Measurements from ENCODE around the gene ENO2.

ENO2 gene

GRCh38 chr12:6966351-6966750 lies 52.0 kb downstream of the ENO2 start:
- H3K9me3 ChIP-seq (ENCODE audit: insufficient read depth, low read depth, low read length) = no peaks in the 10 kb centered on the region
- peaks cover 13% of the 10 kb centered on the region for H3F3A ChIP-seq (ENCODE audit: low read depth)
- H3K79me2 ChIP-seq (ENCODE audit: insufficient read depth, low read length) = peaks cover 42% of the 10 kb centered on the region
- peaks cover 17% of the 10 kb centered on the region for H4K20me1 ChIP-seq (ENCODE audit: insufficient read depth, low read length, poor library complexity, severe bottlenecking)
- no peaks in the 10 kb centered on the region for H3K27me3 ChIP-seq (ENCODE audit: insufficient read depth, low read length, poor library complexity, severe bottlenecking)
- H3K4me3 ChIP-seq (ENCODE audit: low read length, poor library complexity, severe bottlenecking) = no peak overlapping the region
- no peak overlapping the region for H2AFZ ChIP-seq (ENCODE audit: low read length)
- TF ChIP-seq EZH2phosphoT487 (IDR thresholded peaks at IDR 0.05; ENCODE audit: borderline replicate concordance) (no peak), CTCF (conservative IDR thresholded peaks at IDR 0.05; ENCODE audit: low read length) (no peak)
- peaks cover 30% of the 10 kb centered on the region; the same call in 1 of the 2 replicates for H3K36me3 ChIP-seq (ENCODE audit: insufficient read depth, low read length)
- H3K4me1 ChIP-seq (ENCODE audit: insufficient read depth, low read length, poor library complexity, severe bottlenecking) = peaks cover 32% of the 10 kb centered on the region
- H3K4me2 ChIP-seq (ENCODE audit: low read depth, low read length, poor library complexity, severe bottlenecking) = no peak overlapping the region
- no peak overlapping the region for H3K9ac ChIP-seq (ENCODE audit: low read depth, low read length, poor library complexity, severe bottlenecking)
- H3K9me2 ChIP-seq (replicated peaks; ENCODE audit: low read depth, low read length) = no peaks in the 10 kb centered on the region

GRCh38 chr12:6967651-6968100 lies 53.3 kb downstream of the ENO2 start:
- H3K9me2 ChIP-seq (replicated peaks; ENCODE audit: low read depth, low read length) = no peaks in the 10 kb centered on the region
- peaks cover 27% of the 10 kb centered on the region; the same call in 1 of the 2 replicates for H3K36me3 ChIP-seq (ENCODE audit: insufficient read depth, low read length)
- H3K9ac ChIP-seq (ENCODE audit: low read depth, low read length, poor library complexity, severe bottlenecking) = no peak overlapping the region
- no peaks in the 10 kb centered on the region for H3K27me3 ChIP-seq (ENCODE audit: insufficient read depth, low read length, poor library complexity, severe bottlenecking)
- H3K4me1 ChIP-seq (ENCODE audit: insufficient read depth, low read length, poor library complexity, severe bottlenecking) = peaks cover 34% of the 10 kb centered on the region
- no peak overlapping the region for H3K4me3 ChIP-seq (ENCODE audit: low read length, poor library complexity, severe bottlenecking)
- peaks cover 56% of the 10 kb centered on the region for H3K79me2 ChIP-seq (ENCODE audit: insufficient read depth, low read length)
- H3K4me2 ChIP-seq (ENCODE audit: low read depth, low read length, poor library complexity, severe bottlenecking) = peak overlapping the region; percentile 99
- peaks cover 17% of the 10 kb centered on the region for H4K20me1 ChIP-seq (ENCODE audit: insufficient read depth, low read length, poor library complexity, severe bottlenecking)
- TF ChIP-seq CTCF (conservative IDR thresholded peaks at IDR 0.05; ENCODE audit: low read length) = no peak
- no peak for TF ChIP-seq EZH2phosphoT487 (IDR thresholded peaks at IDR 0.05; ENCODE audit: borderline replicate concordance)
- peaks cover 13% of the 10 kb centered on the region for H3F3A ChIP-seq (ENCODE audit: low read depth)
- H3K9me3 ChIP-seq (ENCODE audit: insufficient read depth, low read depth, low read length) = no peaks in the 10 kb centered on the region
- no peak overlapping the region for H2AFZ ChIP-seq (ENCODE audit: low read length)

- peaks cover 34% of the 10 kb centered on the region for H3K4me1 ChIP-seq (ENCODE audit: insufficient read depth, low read length, poor library complexity, severe bottlenecking)
- H3K79me2 ChIP-seq (ENCODE audit: insufficient read depth, low read length) = peaks cover 62% of the 10 kb centered on the region
- H3K27me3 ChIP-seq (ENCODE audit: insufficient read depth, low read length, poor library complexity, severe bottlenecking) = no peaks in the 10 kb centered on the region
- H3F3A ChIP-seq (ENCODE audit: low read depth) = peaks cover 13% of the 10 kb centered on the region
- H3K36me3 ChIP-seq (ENCODE audit: insufficient read depth, low read length) = peaks cover 27% of the 10 kb centered on the region; the same call in 1 of the 2 replicates
- peaks cover 17% of the 10 kb centered on the region for H4K20me1 ChIP-seq (ENCODE audit: insufficient read depth, low read length, poor library complexity, severe bottlenecking)
- H3K4me2 ChIP-seq (ENCODE audit: low read depth, low read length, poor library complexity, severe bottlenecking) = peak overlapping the region; percentile 99
- H2AFZ ChIP-seq (ENCODE audit: low read length) = no peak overlapping the region
- no peaks in the 10 kb centered on the region for H3K9me3 ChIP-seq (ENCODE audit: insufficient read depth, low read depth, low read length)
- H3K9ac ChIP-seq (ENCODE audit: low read depth, low read length, poor library complexity, severe bottlenecking) = peak overlapping the region; percentile 96
- H3K9me2 ChIP-seq (replicated peaks; ENCODE audit: low read depth, low read length) = no peaks in the 10 kb centered on the region
- H3K4me3 ChIP-seq (ENCODE audit: low read length, poor library complexity, severe bottlenecking) = peak overlapping the region; percentile 89
- TF ChIP-seq CTCF (conservative IDR thresholded peaks at IDR 0.05; ENCODE audit: low read length) = no peak
- no peak for TF ChIP-seq EZH2phosphoT487 (IDR thresholded peaks at IDR 0.05; ENCODE audit: borderline replicate concordance)
Observed at GRCh38 chr12:6968426-6968825, 54.0 kb downstream of the ENO2 start.
